Ectodermal cell (in vitro differentiated cells): ENCODE measurements around the gene TRANK1.
"Not testable (repeated sequence)": the region's sequence is repeated elsewhere in the genome, so short reads cannot be mapped to it uniquely, and the experiment has no call there.

Experiments used
- H3K27ac ChIP-seq: 2 replicates; pipeline ENCODE4 v1.7.0; 2013; ENCODE audit warnings: mild to moderate bottlenecking, low read depth, low read length; ENCODE audit not compliant: insufficient read depth, poor library complexity, severe bottlenecking
- H3K27me3 ChIP-seq: 2 replicates; pipeline ENCODE4 v1.7.0; 2013; ENCODE audit warnings: mild to moderate bottlenecking, low read length; ENCODE audit not compliant: insufficient read depth, control insufficient read depth, poor library complexity, severe bottlenecking
- H3K36me3 ChIP-seq: one replicate; pipeline ENCODE4 v1.7.0; 2013; ENCODE audit warnings: low read length; ENCODE audit not compliant: control insufficient read depth, insufficient read depth
- H3K4me1 ChIP-seq: one replicate; pipeline ENCODE4 v1.7.0; 2013; ENCODE audit warnings: low read length; ENCODE audit not compliant: control insufficient read depth, insufficient read depth
- H3K4me3 ChIP-seq: 2 replicates; pipeline ENCODE4 v1.7.0; 2013; ENCODE audit warnings: low read depth, low read length, control low read depth; ENCODE audit not compliant: insufficient read depth
- H3K9me3 ChIP-seq: 2 replicates; pipeline ENCODE4 v1.7.0; 2013; ENCODE audit warnings: mild to moderate bottlenecking, low read length, moderate library complexity; ENCODE audit not compliant: control insufficient read depth
- WGBS, 2 experiments: methylation state at CpG; one replicate each; pipeline ENCODE4 v1.1.7; 2013; ENCODE audit warnings: missing lambda C conversion rate in 2 of 2; 5-methylcytosine and 5-hydroxymethylcytosine counted together

TRANK1 gene

DNA sequence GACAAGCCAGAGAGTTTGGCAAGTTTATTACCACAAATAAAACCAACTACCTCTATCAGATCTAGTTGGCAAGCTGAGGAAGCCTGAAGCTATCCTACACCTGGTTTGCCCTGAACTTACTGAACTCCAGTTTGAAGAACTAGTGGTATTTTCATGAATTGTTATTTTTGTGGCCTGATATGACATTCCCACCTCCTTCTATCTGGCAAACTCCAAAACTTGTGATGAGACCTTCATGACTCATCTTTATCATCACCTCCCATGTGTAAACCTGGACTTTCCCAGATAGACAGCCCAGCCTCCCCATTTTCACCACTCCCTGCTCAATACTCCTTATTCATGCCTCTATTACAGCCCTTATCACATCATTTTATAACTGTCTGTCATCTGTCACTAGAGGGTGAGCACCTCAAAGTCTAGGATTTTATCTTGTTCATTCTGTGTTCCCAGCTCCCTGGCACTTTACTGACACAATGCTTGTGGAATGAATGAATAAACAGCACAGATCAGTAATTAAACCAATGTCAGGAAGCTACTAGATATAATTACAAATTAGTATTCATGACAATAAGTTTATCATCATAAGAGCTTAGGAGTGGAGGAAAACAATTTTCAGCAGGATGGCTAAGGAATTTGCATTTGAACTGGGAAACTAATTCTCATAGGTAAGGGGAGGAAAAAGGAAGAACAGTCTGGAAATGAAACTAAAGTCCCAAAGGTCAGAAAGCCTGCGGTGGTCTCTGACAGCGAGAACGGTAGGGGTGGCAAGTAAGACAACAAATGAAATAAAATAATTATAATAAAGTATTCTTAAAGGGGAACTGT is 13.2 kb upstream of the TRANK1 start:
- H3K9me3 ChIP-seq, result no peaks in the 10 kb centered on the region
- WGBS, 2 experiments, result 92 to 94% methylated on average over 3 of the region's 3 CpGs
- no peak overlapping the region for H3K27ac ChIP-seq
- no peaks in the 10 kb centered on the region for H3K27me3 ChIP-seq
- no peak overlapping the region for H3K4me3 ChIP-seq
- H3K4me1 ChIP-seq, result no peaks in the 10 kb centered on the region
- H3K36me3 ChIP-seq, result no peaks in the 10 kb centered on the region

DNA sequence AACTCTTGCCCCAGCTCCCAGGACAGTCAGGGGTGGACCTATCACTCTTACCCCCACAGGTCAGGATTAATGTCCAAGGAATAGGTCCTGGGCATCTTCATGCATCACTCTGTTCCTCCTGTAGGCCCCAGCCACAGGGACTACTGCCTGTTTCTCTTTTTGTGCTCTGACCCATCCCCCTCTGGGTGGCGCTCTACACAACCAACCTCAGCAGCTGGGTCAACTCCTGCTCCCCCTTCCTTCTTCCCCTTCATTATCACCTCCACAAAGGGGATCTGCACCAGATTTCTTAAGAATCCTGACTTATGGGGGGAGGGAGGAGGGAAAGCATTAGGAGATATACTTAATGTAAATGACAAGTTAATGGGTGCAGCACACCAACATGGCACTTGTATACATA is 12.2 kb upstream of the TRANK1 start:
- Histone ChIP-seq H3K27ac (no peak overlapping the region), H3K27me3 (no peaks in the 10 kb centered on the region), H3K4me1 (no peaks in the 10 kb centered on the region), H3K9me3 (no peaks in the 10 kb centered on the region), H3K4me3 (no peak overlapping the region), H3K36me3 (no peaks in the 10 kb centered on the region)
- WGBS, 2 experiments, result 83 to 84% methylated on average over 1 of the region's 1 CpG

DNA sequence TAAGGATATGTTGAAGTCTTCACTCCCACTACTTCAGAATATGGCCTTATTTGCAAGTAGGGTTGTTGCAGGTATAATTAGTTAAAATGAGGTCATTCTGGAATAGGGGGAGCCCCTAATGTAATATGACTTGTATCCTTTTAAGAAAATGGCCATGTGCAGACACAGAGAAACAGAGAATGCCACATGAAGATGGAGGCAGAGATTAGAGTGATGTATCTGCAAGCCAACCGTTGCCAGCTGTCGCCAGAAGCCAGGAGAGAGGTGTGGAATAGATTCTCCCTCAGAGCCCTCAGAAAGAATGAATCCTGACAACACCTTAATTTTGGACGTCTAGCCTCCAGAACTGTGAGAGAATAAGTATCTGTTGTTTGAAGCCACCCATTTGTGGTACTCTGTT is 11.3 kb upstream of the TRANK1 start:
- Histone ChIP-seq H3K4me3 (no peak overlapping the region), H3K27ac (no peak overlapping the region), H3K36me3 (no peaks in the 10 kb centered on the region), H3K4me1 (no peaks in the 10 kb centered on the region), H3K27me3 (no peaks in the 10 kb centered on the region), H3K9me3 (no peaks in the 10 kb centered on the region)
- 88 to 92% methylated on average over 3 of the region's 3 CpGs for WGBS, 2 experiments

GRCh38 chr3:36954452-36955134 is 9.7 kb upstream of the TRANK1 start:
- H3K4me3 ChIP-seq, result no peak overlapping the region
- H3K27me3 ChIP-seq, result no peaks in the 10 kb centered on the region
- H3K36me3 ChIP-seq, result no peaks in the 10 kb centered on the region
- H3K27ac ChIP-seq, result no peak overlapping the region
- no peaks in the 10 kb centered on the region for H3K9me3 ChIP-seq
- H3K4me1 ChIP-seq, result no peaks in the 10 kb centered on the region

DNA sequence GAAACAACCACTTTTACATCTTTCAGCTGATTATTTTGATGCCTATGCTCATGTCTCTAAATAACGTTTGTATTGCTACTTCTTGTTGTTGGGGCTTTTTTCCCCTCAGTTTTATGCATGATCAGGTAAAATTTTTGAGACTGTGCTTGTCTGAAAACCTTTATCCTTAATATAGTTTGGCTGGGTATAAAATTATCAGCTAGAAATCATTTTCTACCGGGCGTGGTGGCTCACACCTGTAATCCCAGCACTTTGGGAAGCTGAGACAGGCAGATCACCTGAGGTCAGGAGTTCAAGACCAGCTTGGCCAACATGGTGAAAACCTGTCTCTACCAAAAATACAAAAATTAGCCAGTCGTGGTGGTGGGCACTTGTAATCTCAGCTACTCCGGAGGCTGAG is 3.0 kb upstream of the TRANK1 start:
- H3K27ac ChIP-seq, H3K4me1 ChIP-seq, H3K4me3 ChIP-seq, H3K9me3 ChIP-seq, H3K36me3 ChIP-seq: not testable (repeated sequence)
- peaks cover 32% of the 10 kb centered on the region for H3K27me3 ChIP-seq
- WGBS, 2 experiments, result 93 to 96% methylated on average over 5 of the region's 5 CpGs

DNA sequence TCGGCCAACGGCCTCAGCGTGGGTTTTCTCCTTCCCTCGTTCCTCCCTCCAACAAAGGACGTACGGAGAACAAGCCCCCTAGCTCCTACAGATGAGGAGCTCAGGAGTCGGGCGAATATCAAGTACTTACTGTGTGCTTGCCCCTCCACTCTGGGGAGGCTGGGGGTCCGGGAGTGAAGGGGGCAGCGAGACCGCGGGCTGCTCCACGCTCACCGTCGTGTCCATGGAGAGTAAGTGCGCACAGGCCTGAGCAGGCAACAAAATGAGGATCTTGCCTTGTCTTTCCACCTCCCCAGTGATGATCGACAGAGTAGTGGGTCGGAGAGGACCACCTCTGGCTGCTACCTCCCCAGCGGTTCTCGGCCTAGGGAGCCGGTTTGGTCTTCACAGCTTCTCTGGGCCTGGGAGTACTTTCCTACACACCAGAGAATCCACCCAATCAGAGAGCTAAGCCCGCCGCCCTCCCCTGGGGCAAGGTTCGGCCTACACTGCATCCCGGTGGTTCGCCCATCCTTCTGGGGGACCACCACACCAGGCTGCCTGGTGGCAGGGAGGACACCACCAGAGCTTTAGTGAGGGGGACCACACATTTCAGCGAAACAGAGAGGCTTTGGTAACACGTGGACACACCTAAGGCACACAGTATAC is 603 bp upstream of the TRANK1 start:
- H3K4me1 ChIP-seq, result peaks cover 5% of the 10 kb centered on the region
- H3K27me3 ChIP-seq, result peaks cover 33% of the 10 kb centered on the region
- 87 to 89% methylated on average over 28 of the region's 28 CpGs for WGBS, 2 experiments
- H3K9me3 ChIP-seq, result no peaks in the 10 kb centered on the region
- no peak overlapping the region for H3K27ac ChIP-seq
- no peaks in the 10 kb centered on the region for H3K36me3 ChIP-seq
- peak overlapping the region; percentile 54 for H3K4me3 ChIP-seq

DNA sequence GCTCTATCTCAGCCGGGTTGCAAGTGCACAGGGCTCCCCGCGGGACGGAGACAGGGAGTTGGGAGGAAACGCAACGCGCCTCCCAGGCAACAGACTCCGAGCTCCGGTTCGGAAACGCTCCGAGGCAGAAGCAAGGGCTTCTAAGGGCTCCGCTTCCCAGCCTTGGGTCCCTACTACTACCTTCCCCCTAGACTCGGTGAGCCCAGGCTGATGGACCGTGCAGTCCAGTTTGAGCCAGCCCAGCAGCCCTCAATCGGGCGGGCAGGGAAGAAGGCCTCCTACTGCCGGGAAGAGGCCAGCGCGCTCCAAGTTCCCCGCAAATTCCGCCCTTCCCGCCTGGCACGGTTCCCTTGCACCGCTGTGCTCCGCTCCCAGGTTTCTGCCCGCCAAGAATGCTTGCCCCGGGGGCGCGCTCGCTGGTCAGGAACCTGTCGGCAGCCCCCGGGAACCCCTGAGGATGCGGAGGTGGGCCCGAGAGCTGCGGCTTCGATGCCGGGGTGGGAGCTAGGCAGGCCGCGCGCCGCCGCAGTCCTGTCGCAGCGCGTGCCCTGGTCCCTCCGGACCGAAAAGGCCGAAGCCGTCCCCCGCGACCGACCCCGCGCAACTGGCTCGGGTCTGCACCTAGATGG is 728 bp downstream of the TRANK1 start:
- Histone ChIP-seq H3K4me3 (peak overlapping the region; percentile 54), H3K27me3 (peaks cover 33% of the 10 kb centered on the region), H3K27ac (no peak overlapping the region), H3K4me1 (peaks cover 5% of the 10 kb centered on the region), H3K36me3 (no peaks in the 10 kb centered on the region), H3K9me3 (no peaks in the 10 kb centered on the region)
- 1% methylated on average over 56 of the region's 56 CpGs for WGBS, 2 experiments

- H3K4me1 ChIP-seq, result peaks cover 5% of the 10 kb centered on the region
- H3K27ac ChIP-seq, result no peak overlapping the region
- no peaks in the 10 kb centered on the region for H3K9me3 ChIP-seq
- peaks cover 33% of the 10 kb centered on the region for H3K27me3 ChIP-seq
- peak overlapping the region; percentile 54 for H3K4me3 ChIP-seq
- WGBS, 2 experiments, result 24 to 31% methylated on average over 10 of the region's 10 CpGs
- no peaks in the 10 kb centered on the region for H3K36me3 ChIP-seq
Measured at GRCh38 chr3:36943601-36944000, 1.3 kb downstream of the TRANK1 start.

DNA sequence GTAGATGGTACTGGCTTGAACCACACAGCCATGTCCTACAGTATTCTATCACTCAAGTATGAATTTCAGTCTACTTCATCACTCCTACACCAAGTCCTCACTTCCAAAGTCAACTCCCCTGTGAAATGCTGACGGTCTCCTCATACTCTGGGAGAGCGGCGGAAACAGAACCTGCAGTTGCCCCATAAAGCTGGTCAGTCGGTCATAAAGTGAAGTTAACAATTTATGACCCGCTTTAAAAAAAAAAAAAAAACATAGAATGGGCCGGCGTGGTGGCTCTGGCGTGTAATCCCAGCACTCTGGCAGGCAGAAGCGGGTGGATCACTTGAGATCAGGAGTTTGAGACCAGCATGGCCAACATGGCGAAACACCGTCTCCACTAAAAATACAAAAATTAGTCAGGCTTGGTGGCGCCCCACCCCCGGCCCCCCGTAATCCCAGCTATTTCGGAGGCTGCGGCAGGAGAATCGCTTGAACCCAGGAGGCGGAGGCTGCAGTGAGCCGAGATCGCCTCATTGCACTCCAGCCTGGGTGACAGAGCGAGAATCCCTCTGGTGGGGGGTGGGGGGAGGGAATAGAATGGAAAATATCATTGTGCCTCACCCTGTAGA is 2.1 kb downstream of the TRANK1 start:
- H3K27me3 ChIP-seq, result peaks cover 33% of the 10 kb centered on the region
- WGBS, 2 experiments, result 94% methylated on average over 20 to 21 of the region's 21 CpGs
- H3K36me3 ChIP-seq, result no peaks in the 10 kb centered on the region
- H3K9me3 ChIP-seq, result no peaks in the 10 kb centered on the region
- no peak overlapping the region for H3K27ac ChIP-seq
- peaks cover 5% of the 10 kb centered on the region for H3K4me1 ChIP-seq
- no peak overlapping the region for H3K4me3 ChIP-seq
